Adrenal gland (tissue), 5 donors: ENCODE measurements around the gene ARIH1.

Experiments used
- POLR2A ChIP-seq, 2 donors: fragments of 450-650 bp; IDR thresholded peaks; one replicate each; pipeline ENCODE4 v1.6.1; 2017; ENCODE audit warnings: antibody characterized with exemption in 2 of 2, mild to moderate bottlenecking in 2 of 2, moderate library complexity in 1 of 2
- TF ChIP-seq, protein P1 (sequence below), 6 experiments: fragments of 450-650 bp in 4 of 6; fragments of 200-600 bp in 2 of 6; sonication (generic) in 1 of 6; IDR thresholded peaks; 1 replicate in 5 of 6; 2 replicates in 1 of 6; pipeline versions ENCODE4 v1.5.1 to v1.8.0; 2016 to 2021; ENCODE audit warnings: antibody characterized with exemption in 6 of 6, mild to moderate bottlenecking in 2 of 6, moderate library complexity in 1 of 6
- donor health status: DM: no; HTN: no; CAD: no.

DNA sequence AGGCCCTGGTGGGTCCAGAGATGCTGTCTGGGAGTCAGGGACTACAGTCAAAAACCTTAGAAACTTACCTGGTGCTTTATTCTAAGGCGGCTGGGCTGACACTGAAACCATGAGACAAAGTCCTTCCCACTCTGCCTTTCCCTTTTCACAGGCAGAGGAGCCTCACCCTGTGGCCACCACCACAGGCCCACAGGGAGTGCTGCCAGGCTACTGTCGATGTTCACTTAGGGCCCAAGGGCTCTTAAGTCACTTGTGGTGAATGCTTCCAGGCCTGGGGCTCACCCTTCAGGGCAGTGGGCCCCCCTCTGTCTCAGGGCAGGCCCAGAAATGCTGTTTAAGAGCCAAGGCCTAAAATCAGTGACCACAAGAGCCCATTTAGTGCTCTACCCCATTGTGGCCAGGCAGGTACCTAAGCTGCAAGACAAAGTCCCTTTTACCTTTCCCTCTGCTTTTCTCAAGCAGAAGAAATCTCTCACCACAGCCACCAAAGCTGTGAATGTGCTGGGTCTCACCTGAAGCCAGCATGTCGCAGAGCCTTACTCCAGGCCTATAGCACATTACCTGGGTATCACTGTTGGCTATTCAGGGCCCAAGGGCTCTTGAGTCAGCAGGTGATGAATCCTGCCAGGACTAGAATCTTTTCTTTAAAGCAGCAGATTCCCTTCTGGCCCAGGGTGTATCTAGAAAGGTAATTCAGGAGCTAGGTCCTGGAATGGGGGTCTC, 140.8 kb downstream of the ARIH1 start:
- TF ChIP-seq, protein P1, sequence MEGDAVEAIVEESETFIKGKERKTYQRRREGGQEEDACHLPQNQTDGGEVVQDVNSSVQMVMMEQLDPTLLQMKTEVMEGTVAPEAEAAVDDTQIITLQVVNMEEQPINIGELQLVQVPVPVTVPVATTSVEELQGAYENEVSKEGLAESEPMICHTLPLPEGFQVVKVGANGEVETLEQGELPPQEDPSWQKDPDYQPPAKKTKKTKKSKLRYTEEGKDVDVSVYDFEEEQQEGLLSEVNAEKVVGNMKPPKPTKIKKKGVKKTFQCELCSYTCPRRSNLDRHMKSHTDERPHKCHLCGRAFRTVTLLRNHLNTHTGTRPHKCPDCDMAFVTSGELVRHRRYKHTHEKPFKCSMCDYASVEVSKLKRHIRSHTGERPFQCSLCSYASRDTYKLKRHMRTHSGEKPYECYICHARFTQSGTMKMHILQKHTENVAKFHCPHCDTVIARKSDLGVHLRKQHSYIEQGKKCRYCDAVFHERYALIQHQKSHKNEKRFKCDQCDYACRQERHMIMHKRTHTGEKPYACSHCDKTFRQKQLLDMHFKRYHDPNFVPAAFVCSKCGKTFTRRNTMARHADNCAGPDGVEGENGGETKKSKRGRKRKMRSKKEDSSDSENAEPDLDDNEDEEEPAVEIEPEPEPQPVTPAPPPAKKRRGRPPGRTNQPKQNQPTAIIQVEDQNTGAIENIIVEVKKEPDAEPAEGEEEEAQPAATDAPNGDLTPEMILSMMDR (IDR thresholded peaks at IDR 0.05): no peak
- TF ChIP-seq POLR2A (IDR thresholded peaks at IDR 0.05): no peak
